Ascending aorta (tissue), 2 donors: Measurements from ENCODE around the gene SDE2. TPM values are rescaled to one million over a fixed set of nuclear protein-coding genes. Genes with fewer than 3 reads are reported as not detected.
A peak's percentile ranks its signal among the peaks of the same experiment; 100 is the strongest.

Experiments used
- DNase-seq, 2 donors: peaks; one replicate each; pipeline ENCODE4 v3.0.0-alpha.2; 2019; ENCODE audit warnings: low spot score in 2 of 2
- H3K27ac ChIP-seq, 2 donors: fragments of 200-600 bp; sonication (generic); one replicate each; pipeline ENCODE4 v1.5.1; 2016 to 2017; ENCODE audit warnings: mild to moderate bottlenecking in 1 of 2
- H3K27me3 ChIP-seq: fragments of 200-600 bp; sonication (generic); one replicate; pipeline ENCODE4 v1.5.1; 2017
- H3K36me3 ChIP-seq, 2 donors: fragments of 200-600 bp; sonication (generic); one replicate each; pipeline ENCODE4 v1.5.1; 2016
- H3K4me1 ChIP-seq, 2 donors: fragments of 200-600 bp; sonication (generic); one replicate each; pipeline ENCODE4 v1.5.1; 2016 to 2017; ENCODE audit warnings: mild to moderate bottlenecking in 1 of 2
- H3K4me3 ChIP-seq, 2 donors: fragments of 200-600 bp; sonication (generic); one replicate each; pipeline ENCODE4 v1.5.1; 2016 to 2017; ENCODE audit warnings: mild to moderate bottlenecking in 1 of 2
- H3K9me3 ChIP-seq, 2 donors: fragments of 200-600 bp; sonication (generic); one replicate each; pipeline ENCODE4 v1.5.1; 2016
- intact Hi-C: fragments of 100-400 bp; cut with DNase I; formaldehyde crosslinking; loops from one replicate; pipeline ENCODE4 v1.15.1; 2023
- total RNA-seq: library from RNA; depleted of rRNA; stranded (reverse); fragments of >200 nt; gene quantifications from one replicate; pipeline ENCODE4 v1.1.0, GENCODE V29; 2016
- TF ChIP-seq, protein P1 (sequence below), 3 experiments: fragments of 200-600 bp in 2 of 3; fragments of 450-650 bp in 1 of 3; sonication (generic) in 2 of 3; IDR thresholded peaks; one replicate each; pipeline ENCODE4 v1.5.1; 2016 to 2019; ENCODE audit warnings: antibody characterized with exemption in 3 of 3, mild to moderate bottlenecking in 1 of 3, moderate library complexity in 1 of 3

Gene SDE2
- total RNA-seq, 1 donor from 2014 or later = 12.3 TPM

DNA sequence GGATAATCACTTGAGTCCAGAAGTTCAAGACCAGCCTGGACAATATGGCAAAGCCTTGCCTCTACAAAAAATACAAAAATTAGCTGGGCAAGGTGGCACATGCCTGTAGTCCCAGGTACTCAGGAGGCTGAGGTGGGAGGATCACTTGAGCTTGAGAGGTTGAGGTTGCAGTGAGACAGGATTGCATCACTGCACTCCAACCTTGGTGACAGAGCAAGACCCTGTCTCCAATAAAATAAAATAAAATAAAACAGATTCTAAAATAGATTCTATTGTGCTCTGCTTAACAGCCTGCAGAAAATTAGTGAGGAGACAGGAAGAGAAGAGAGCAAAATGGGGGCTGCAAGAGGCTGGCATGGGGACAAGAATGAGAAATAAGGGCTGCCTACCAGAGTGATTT, 7.5 kb upstream of the SDE2 start:
- Histone ChIP-seq H3K36me3 (no peaks in the 10 kb centered on the region), H3K9me3 (no peaks in the 10 kb centered on the region), H3K4me1 (peaks cover 0 to 2% of the 10 kb centered on the region in 2 donors), H3K4me3 (no peak overlapping the region), H3K27me3 (no peaks in the 10 kb centered on the region), H3K27ac (no peak overlapping the region)
- intact Hi-C loops = no loop called here
- DNase-seq = no peak
- TF ChIP-seq, protein P1, sequence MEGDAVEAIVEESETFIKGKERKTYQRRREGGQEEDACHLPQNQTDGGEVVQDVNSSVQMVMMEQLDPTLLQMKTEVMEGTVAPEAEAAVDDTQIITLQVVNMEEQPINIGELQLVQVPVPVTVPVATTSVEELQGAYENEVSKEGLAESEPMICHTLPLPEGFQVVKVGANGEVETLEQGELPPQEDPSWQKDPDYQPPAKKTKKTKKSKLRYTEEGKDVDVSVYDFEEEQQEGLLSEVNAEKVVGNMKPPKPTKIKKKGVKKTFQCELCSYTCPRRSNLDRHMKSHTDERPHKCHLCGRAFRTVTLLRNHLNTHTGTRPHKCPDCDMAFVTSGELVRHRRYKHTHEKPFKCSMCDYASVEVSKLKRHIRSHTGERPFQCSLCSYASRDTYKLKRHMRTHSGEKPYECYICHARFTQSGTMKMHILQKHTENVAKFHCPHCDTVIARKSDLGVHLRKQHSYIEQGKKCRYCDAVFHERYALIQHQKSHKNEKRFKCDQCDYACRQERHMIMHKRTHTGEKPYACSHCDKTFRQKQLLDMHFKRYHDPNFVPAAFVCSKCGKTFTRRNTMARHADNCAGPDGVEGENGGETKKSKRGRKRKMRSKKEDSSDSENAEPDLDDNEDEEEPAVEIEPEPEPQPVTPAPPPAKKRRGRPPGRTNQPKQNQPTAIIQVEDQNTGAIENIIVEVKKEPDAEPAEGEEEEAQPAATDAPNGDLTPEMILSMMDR (IDR thresholded peaks at IDR 0.05) = no peak

DNA sequence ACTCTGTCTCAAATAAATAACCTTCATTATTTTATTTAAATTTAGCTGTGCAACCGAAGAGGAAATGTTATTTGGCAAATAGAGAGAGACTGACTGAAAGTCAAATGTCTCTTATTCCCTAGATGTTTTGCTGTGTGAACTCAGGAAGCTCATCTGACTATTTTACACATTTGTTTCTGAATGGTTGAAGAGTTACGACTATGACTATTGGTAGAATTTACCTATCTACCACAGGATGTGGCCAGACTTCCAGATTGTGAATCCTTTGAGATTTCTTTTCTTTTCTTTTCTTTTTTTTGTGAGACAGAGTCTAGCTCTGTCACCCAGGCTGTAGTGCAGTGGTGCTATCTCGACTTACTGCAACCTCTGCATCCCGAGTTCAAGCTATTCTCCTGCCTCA, 5.3 kb upstream of the SDE2 start:
- H3K36me3 ChIP-seq = no peaks in the 10 kb centered on the region
- no peak for DNase-seq
- intact Hi-C loops = no loop called here
- H3K27me3 ChIP-seq = no peaks in the 10 kb centered on the region
- peaks cover 0 to 10% of the 10 kb centered on the region in 2 donors for H3K4me1 ChIP-seq
- TF ChIP-seq, protein P1 (IDR thresholded peaks at IDR 0.05) = no peak
- H3K4me3 ChIP-seq = no peak overlapping the region
- no peaks in the 10 kb centered on the region for H3K9me3 ChIP-seq
- H3K27ac ChIP-seq = no peak overlapping the region

DNA sequence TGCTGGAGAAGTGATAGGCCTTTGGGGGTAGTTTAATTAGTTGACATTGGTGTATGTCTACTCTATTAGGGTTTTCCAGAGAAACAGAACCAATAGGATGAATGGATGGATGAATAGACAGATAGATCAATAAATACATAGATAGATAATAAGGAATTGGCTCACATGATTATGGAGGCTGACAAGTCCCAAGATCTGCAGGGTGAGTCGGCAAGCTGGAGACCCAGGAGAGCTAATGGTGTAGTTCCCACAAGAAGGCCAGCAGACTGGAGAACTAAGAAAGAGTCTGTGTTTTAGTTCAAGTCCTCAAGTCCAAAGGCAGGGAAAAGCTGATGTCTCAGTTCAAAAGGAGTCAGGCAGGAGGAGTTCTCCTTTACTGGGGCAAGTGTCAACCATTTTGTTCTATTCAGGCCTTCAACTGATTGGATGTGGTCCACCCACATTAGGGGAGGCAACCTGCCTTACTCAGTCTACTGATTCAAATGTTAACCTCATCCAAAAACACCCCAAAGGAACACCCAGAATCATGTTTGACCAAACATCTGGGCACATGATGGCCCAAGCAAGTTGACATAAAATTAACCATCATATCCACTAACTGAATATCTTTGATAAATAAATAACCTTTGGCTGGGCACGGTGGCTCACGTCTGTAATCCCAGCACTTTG, 4.5 kb upstream of the SDE2 start:
- intact Hi-C loops = no loop called here

DNA sequence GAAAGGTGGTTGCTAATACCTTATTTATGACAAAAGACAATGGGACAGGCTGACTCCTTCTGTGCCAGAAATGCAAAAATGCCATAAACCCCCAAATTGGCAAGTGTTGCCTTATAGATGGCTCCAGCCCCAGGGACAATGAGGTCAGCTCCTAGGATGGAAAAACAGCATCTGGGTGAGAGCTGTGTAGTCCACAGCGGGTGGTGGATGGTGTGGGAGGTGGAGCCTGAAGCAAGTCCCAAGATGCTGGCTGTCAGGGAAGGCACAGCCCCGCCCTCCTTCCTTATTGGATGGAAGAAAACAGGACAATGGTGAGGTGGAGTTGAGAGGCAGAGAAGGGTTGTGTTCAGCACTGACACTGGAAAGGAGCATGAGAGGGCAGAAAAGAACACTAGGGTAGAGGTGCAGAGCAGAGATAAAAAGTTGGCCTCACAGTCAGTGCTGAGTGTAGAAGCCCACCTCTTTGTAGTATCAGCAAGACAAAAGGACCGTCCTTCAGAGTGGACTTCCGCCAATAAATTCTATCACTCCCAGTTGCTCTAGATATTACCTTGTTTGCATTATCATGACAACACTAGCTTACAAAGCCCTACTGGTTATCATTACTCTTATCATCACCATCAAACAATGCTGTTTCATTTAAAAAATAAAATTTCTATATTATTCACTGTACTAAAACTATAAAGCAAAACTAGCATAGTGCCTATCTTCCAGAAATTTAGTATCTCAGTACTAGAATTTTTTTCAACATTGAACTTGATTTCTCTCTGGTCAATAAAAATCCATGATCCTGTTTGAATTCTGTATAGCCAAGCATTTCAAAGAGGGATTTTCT, 3.7 kb upstream of the SDE2 start:
- Histone ChIP-seq H3K27ac (peak overlapping the region; percentile 50 to 69), H3K27me3 (no peaks in the 10 kb centered on the region), H3K9me3 (no peaks in the 10 kb centered on the region), H3K4me3 (peak overlapping the region in 1 of 2 donors; percentile 21), H3K4me1 (peaks cover 0 to 15% of the 10 kb centered on the region in 2 donors), H3K36me3 (no peaks in the 10 kb centered on the region)
- intact Hi-C loops = no loop called here
- peak; percentile 23 to 80 for DNase-seq
- TF ChIP-seq, protein P1 (IDR thresholded peaks at IDR 0.05) = no peak

More for the DNA sequence above, 4.5 kb upstream of the SDE2 start:
- Histone ChIP-seq H3K27ac (no peak overlapping the region), H3K4me1 (peaks cover 0 to 10% of the 10 kb centered on the region in 2 donors), H3K9me3 (no peaks in the 10 kb centered on the region), H3K27me3 (no peaks in the 10 kb centered on the region), H3K36me3 (no peaks in the 10 kb centered on the region), H3K4me3 (no peak overlapping the region)
- no peak for DNase-seq
- TF ChIP-seq, protein P1 (IDR thresholded peaks at IDR 0.05) = no peak

DNA sequence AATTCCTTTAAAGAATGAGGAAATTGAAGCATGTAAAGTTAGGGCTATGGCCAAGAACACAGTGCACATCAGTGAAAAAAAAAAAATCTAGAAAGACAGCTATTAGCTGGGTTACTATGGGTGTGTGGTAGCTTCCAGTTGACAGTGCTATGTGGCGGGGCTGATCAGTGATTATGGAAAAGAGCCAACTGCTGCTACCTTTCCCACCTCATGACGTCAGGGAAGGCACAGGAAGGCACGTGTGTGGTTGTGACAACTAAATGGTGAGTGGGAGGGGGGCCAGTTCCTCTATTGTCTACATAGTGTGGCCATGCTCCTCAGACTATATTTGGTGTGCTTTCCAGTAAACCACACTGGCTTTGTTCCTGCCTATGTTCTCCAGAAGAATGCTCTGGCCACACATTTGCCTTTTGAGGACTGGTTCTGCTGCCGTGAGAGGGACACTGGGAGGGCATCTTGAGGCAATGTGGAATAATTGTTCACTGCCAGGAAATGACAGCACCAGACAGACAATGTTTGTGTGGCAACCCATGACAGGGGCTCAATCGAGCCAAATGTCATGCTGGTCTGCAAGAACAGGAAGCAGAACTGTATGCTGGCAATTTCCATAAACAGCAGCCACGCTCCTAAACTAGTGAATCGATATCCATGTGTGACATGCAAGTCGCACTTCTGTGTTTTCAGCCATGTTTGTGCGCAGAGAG, 3.0 kb upstream of the SDE2 start:
- H3K36me3 ChIP-seq = no peaks in the 10 kb centered on the region
- no peaks in the 10 kb centered on the region for H3K9me3 ChIP-seq
- H3K27ac ChIP-seq = peak overlapping the region; percentile 50 to 69
- peak; percentile 60 to 88 for DNase-seq
- no peaks in the 10 kb centered on the region for H3K27me3 ChIP-seq
- H3K4me3 ChIP-seq = peak overlapping the region in 1 of 2 donors; percentile 21
- peaks cover 0 to 23% of the 10 kb centered on the region in 2 donors for H3K4me1 ChIP-seq
- intact Hi-C loops = no loop called here
- TF ChIP-seq, protein P1 (IDR thresholded peaks at IDR 0.05) = no peak
